HCT116 (cell line): Measurements from ENCODE around the gene GFI1B.
A peak's percentile ranks its signal among the peaks of the same experiment; 100 is the strongest.

Experiments
- ATF3 ChIP-seq: IDR thresholded peaks from 2 replicates; pipeline ENCODE4 v1.6.1; 2012
- CBX3 ChIP-seq: IDR thresholded peaks from 2 replicates; pipeline ENCODE4 v1.6.1; 2012; ENCODE audit warnings: low read depth
- CEBPB ChIP-seq: IDR thresholded peaks from 2 replicates; pipeline ENCODE4 v1.6.1; 2012; ENCODE audit warnings: low read depth
- CTCF ChIP-seq, 3 experiments: fragments of 200-600 bp in 1 of 3; sonication (generic) in 1 of 3; IDR thresholded peaks in 2 of 3; conservative IDR thresholded peaks in 1 of 3; 2 replicates each; pipeline ENCODE4 v1.5.1; 2012 to 2017; ENCODE audit warnings: low read depth in 2 of 3, low read length in 2 of 3, antibody characterized with exemption in 1 of 3, borderline replicate concordance in 1 of 3, control low read depth in 1 of 3, mild to moderate bottlenecking in 1 of 3, mixed read lengths in 1 of 3, mixed run types in 1 of 3, moderate library complexity in 1 of 3; ENCODE audit not compliant: insufficient read depth in 1 of 3
- EGR1 ChIP-seq: IDR thresholded peaks from 2 replicates; pipeline ENCODE4 v1.6.1; 2012; ENCODE audit warnings: low read depth
- EZH2 ChIP-seq: fragments of 200-600 bp; sonication (generic); IDR thresholded peaks from 2 replicates; pipeline ENCODE4 v1.6.1; 2017; ENCODE audit warnings: antibody characterized with exemption, mixed run types
- EZH2phosphoT487 ChIP-seq: fragments of 200-600 bp; IDR thresholded peaks from 2 replicates; pipeline ENCODE4 v1.6.1; 2018; ENCODE audit warnings: antibody characterized with exemption, borderline replicate concordance
- JUND ChIP-seq: IDR thresholded peaks from 2 replicates; pipeline ENCODE4 v1.6.1; 2012
- MAX ChIP-seq: IDR thresholded peaks from 2 replicates; pipeline ENCODE4 v1.6.1; 2012
- POLR2A ChIP-seq: IDR thresholded peaks from 2 replicates; pipeline ENCODE4 v1.7.0; 2011; ENCODE audit warnings: borderline replicate concordance; ENCODE audit not compliant: insufficient read depth, insufficient read length; ENCODE audit errors: extremely low read depth
- POLR2AphosphoS5 ChIP-seq: IDR thresholded peaks from 2 replicates; pipeline ENCODE4 v1.6.1; 2011; ENCODE audit warnings: mild to moderate bottlenecking, low read depth, low read length, moderate library complexity
- SIN3A ChIP-seq: IDR thresholded peaks from 2 replicates; pipeline ENCODE4 v1.6.1; 2012; ENCODE audit warnings: low read depth
- ZBTB33 ChIP-seq: IDR thresholded peaks from 2 replicates; pipeline ENCODE4 v1.6.1; 2011; ENCODE audit warnings: mild to moderate bottlenecking, low read length, moderate library complexity; ENCODE audit not compliant: insufficient replicate concordance; ENCODE audit errors: extremely low read depth
- ZNF274 ChIP-seq: fragments of 200-500 bp; sonication (Bioruptor generic); IDR thresholded peaks from 2 replicates; pipeline ENCODE4 v1.6.1; 2014; ENCODE audit warnings: mild to moderate bottlenecking, low read depth, low read length, inconsistent platforms

GRCh38 chr9:132937463-132937901, 41.0 kb upstream of the GFI1B start:
- TF ChIP-seq SIN3A, result no peak
- no peak for TF ChIP-seq POLR2AphosphoS5
- TF ChIP-seq MAX, result no peak
- TF ChIP-seq CTCF (IDR thresholded peaks at IDR 0.05 in 2 of 3, conservative IDR thresholded peaks at IDR 0.05 in 1 of 3; ENCODE audit: borderline replicate concordance in 1 of 3, insufficient read depth in 1 of 3, low read depth in 2 of 3, low read length in 2 of 3), result no peak
- no peak for TF ChIP-seq POLR2A
- TF ChIP-seq ATF3, result no peak
- no peak for TF ChIP-seq ZNF274
- no peak for TF ChIP-seq EZH2
- no peak for TF ChIP-seq JUND
- no peak for TF ChIP-seq ZBTB33
- TF ChIP-seq CEBPB, result no peak
- TF ChIP-seq EGR1, result no peak
- TF ChIP-seq EZH2phosphoT487, result no peak
- 0 out of 2 replicates have a peak, but pooled peaks have one; percentile 22 for TF ChIP-seq CBX3
